ENCODE data around the gene ACTL6B.
"Not testable (repeated sequence)": the region's sequence is repeated elsewhere in the genome, so short reads cannot be mapped to it uniquely, and the experiment has no call there.

ACTL6B gene

GRCh38 chr7:100655908-100656674 lies at the start of gene ACTL6B:
TSS of gene ACTL6B (minus strand) at chr7:100656448. CDS start at chr7:100656354, 94 bp downstream.
- DNase-seq: peak; percentile 39

- DNase-seq: peak; percentile 79
Observed at GRCh38 chr7:100705320-100705752, 49.1 kb upstream of the ACTL6B start.

GRCh38 chr7:100701089-100701488 lies 44.8 kb upstream of the ACTL6B start:
- not testable (repeated sequence) for DNase-seq

GRCh38 chr7:100699018-100699417 lies 42.8 kb upstream of the ACTL6B start:
- no peak for DNase-seq

- no peak for DNase-seq
Observed at GRCh38 chr7:100696123-100696521, 39.9 kb upstream of the ACTL6B start.

GRCh38 chr7:100694098-100694745 lies 38.0 kb upstream of the ACTL6B start, which contains the start of gene GIGYF1:
TSS of gene GIGYF1 (minus strand) at chr7:100694250. CDS start at chr7:100688238, 6,012 bp downstream.
- DNase-seq: peak; percentile 61

GRCh38 chr7:100693312-100694097 lies 37.3 kb upstream of the ACTL6B start:
- no peak for DNase-seq

GRCh38 chr7:100692578-100692961 lies 36.3 kb upstream of the ACTL6B start:
- no peak for DNase-seq

- peak; percentile 81 for DNase-seq
Observed at GRCh38 chr7:100691676-100692577, 35.7 kb upstream of the ACTL6B start.

- no peak for DNase-seq
Observed at GRCh38 chr7:100689230-100690135, 33.2 kb upstream of the ACTL6B start.

- no peak for DNase-seq
Observed at GRCh38 chr7:100688326-100688860, 32.1 kb upstream of the ACTL6B start.

GRCh38 chr7:100687751-100688300 lies 31.6 kb upstream of the ACTL6B start:
- no peak for DNase-seq

- DNase-seq: no peak
Observed at GRCh38 chr7:100687261-100687660, 31.0 kb upstream of the ACTL6B start.

GRCh38 chr7:100686822-100687211 lies 30.6 kb upstream of the ACTL6B start:
- no peak for DNase-seq

GRCh38 chr7:100686201-100686821 lies 30.1 kb upstream of the ACTL6B start:
- DNase-seq: no peak

- no peak for DNase-seq
Observed at GRCh38 chr7:100685631-100686145, 29.4 kb upstream of the ACTL6B start.

- DNase-seq: no peak
Observed at GRCh38 chr7:100685049-100685605, 28.9 kb upstream of the ACTL6B start.

GRCh38 chr7:100684534-100685042 lies 28.3 kb upstream of the ACTL6B start:
- no peak for DNase-seq

Measured in activated gamma-delta T cell treated with Interleukin-2 at 50 U/mL for 16 hours (primary cell).